Measurements from ENCODE around the gene FREM2. TPM values are rescaled to one million over a fixed set of nuclear protein-coding genes. Genes with fewer than 3 reads are reported as not detected.
A peak's percentile ranks its signal among the peaks of the same experiment; 100 is the strongest.

Gene FREM2
- total and polyA plus RNA-seq, 9 of the 15 experiments (the other 6 are each of a cell fraction or from before 2014, with no cell fraction given) = under 0.01 to 0.02 TPM; not detected in 7

DNA sequence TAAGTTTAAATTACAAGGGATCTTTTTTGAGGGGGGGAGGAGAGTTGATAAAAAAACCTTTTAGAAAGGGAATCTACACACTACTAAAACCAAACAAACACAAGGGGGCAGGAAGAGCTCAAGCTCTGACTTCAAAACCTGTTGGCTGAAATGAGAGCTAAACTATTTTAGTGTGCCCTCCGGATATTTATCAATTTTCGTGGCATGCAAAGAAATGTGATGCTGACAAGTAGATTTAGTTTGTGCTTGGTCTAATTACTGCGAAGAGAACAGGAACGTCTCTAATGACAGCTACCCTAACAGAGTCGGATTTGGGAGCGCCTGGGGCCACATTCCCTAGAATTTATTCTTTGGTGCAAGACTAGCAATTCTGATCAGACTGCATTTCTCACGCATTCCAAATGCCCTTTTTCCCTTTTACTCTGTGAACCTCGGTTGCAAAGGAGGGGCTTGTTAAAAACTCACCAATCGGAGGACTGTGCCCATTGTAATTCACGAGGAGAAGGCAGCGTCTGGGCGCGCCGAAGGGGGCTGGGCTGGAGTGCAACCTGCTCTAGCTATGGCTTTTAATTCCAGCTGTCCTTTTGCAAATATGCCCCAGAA is 802 bp upstream of the FREM2 start:
- ChIA-PET POLR2A (no interaction called here), CTCF (ENCODE audit: low intra/inter-chr PET ratio) (no interaction called here)
- intact Hi-C loops (cut with micrococcal nuclease) = loop anchor here (5.0 kb wide), 1 partner anchor 186 kb away; no protein-coding TSS in a partner anchor

More for the DNA sequence above, 802 bp upstream of the FREM2 start:
- Histone ChIP-seq H3K79me2 (ENCODE audit: control insufficient read depth, insufficient read depth, low read length) (no peaks in the 10 kb centered on the region), H3K9me3 (replicated peaks; ENCODE audit: control insufficient read depth, insufficient read depth, low read depth, low read length) (no peaks in the 10 kb centered on the region), H3K4me3 (no peak overlapping the region), H3K36me3 (ENCODE audit: control insufficient read depth, insufficient read depth, low read length) (no peaks in the 10 kb centered on the region), H2AFZ (ENCODE audit: low read depth, low read length) (no peak overlapping the region), H4K20me1 (replicated peaks; ENCODE audit: control insufficient read depth, insufficient read depth, low read length) (no peaks in the 10 kb centered on the region), H3K9me1 (ENCODE audit: control insufficient read depth, insufficient read depth, low read length) (no peaks in the 10 kb centered on the region), H3K4me2 (ENCODE audit: insufficient read depth, low read length) (no peak overlapping the region), H3K9ac (ENCODE audit: insufficient read depth in 1 of 2, low read depth in 2 of 2, low read length in 2 of 2) (no peak overlapping the region), H3K27me3 (ENCODE audit: control insufficient read depth in 2 of 2, insufficient read depth in 2 of 2, low read length in 2 of 2) (peaks cover 0 to 18% of the 10 kb centered on the region in 2 experiments; a peak in 2 of 5 replicates), H3K27ac (ENCODE audit: extremely low read depth, low read depth, low read length) (no peak overlapping the region), H3K4me1 (replicated peaks in 1 of 2; ENCODE audit: control insufficient read depth in 2 of 2, insufficient read depth in 2 of 2, low read length in 2 of 2) (no peaks in the 10 kb centered on the region; a peak in 1 of 5 replicates)
- no peak for ATAC-seq
- WGBS (ENCODE audit: insufficient coverage, low coverage, missing lambda C conversion rate) = 4% methylated on average over 14 of the region's 14 CpGs
- TF ChIP-seq, protein P1, sequence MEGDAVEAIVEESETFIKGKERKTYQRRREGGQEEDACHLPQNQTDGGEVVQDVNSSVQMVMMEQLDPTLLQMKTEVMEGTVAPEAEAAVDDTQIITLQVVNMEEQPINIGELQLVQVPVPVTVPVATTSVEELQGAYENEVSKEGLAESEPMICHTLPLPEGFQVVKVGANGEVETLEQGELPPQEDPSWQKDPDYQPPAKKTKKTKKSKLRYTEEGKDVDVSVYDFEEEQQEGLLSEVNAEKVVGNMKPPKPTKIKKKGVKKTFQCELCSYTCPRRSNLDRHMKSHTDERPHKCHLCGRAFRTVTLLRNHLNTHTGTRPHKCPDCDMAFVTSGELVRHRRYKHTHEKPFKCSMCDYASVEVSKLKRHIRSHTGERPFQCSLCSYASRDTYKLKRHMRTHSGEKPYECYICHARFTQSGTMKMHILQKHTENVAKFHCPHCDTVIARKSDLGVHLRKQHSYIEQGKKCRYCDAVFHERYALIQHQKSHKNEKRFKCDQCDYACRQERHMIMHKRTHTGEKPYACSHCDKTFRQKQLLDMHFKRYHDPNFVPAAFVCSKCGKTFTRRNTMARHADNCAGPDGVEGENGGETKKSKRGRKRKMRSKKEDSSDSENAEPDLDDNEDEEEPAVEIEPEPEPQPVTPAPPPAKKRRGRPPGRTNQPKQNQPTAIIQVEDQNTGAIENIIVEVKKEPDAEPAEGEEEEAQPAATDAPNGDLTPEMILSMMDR (IDR thresholded peaks at IDR 0.05 in 2 of 3, conservative IDR thresholded peaks at IDR 0.05 in 1 of 3; ENCODE audit: insufficient read depth in 2 of 3, low read depth in 1 of 3, low read length in 3 of 3) = peak in 1 of 3 experiments; percentile 15; a peak in 1 of 6 replicates
- TF ChIP-seq SP2 (IDR thresholded peaks at IDR 0.05; ENCODE audit: extremely low read depth, low read depth, low read length, poor library complexity, severe bottlenecking) (no peak), ZFP1 (CRISPR knock-in tag; IDR thresholded peaks at IDR 0.05) (no peak), NCOA6 (IDR thresholded peaks at IDR 0.05) (no peak), ETV1 (tag; conservative IDR thresholded peaks at IDR 0.05; ENCODE audit: low read depth) (no peak), MTF1 (CRISPR knock-in tag; IDR thresholded peaks at IDR 0.05; ENCODE audit: borderline replicate concordance) (no peak), MYNN (IDR thresholded peaks at IDR 0.05) (no peak), MYNN (CRISPR knock-in tag; IDR thresholded peaks at IDR 0.05) (no peak), KLF1 (tag; IDR thresholded peaks at IDR 0.05) (no peak), ZNF124 (CRISPR knock-in tag; IDR thresholded peaks at IDR 0.05) (no peak), KDM1A (IDR thresholded peaks at IDR 0.05) (no peak), RAD21 (CRISPR knock-in tag; conservative IDR thresholded peaks at IDR 0.05 in 1 of 2, IDR thresholded peaks at IDR 0.05 in 1 of 2) (peak in 1 of 2 experiments; percentile 14; a peak in 1 of 4 replicates), NFIX (CRISPR knock-in tag; IDR thresholded peaks at IDR 0.05; ENCODE audit: low read depth) (no peak)
- peak in 1 of 4 experiments; percentile 5 for DNase-seq (ENCODE audit: extremely low read depth in 1 of 4, low spot score in 3 of 4)
- FAIRE-seq = no peak
- BruUV-seq (replicated peaks) = no TSS peak
- in situ Hi-C loops (cut with MboI) = no loop called here
